ENCODE data around the gene OR2A25. TPM values are rescaled to one million over a fixed set of nuclear protein-coding genes. Genes with fewer than 3 reads are reported as not detected.

OR2A25 gene
- total RNA-seq, 1 donor from 2014 or later = not detected

- no peak for DNase-seq (ENCODE audit: low read depth)
- H3K4me3 ChIP-seq (ENCODE audit: low read depth, low read length) = no peak overlapping the region
- TF ChIP-seq, protein P1, sequence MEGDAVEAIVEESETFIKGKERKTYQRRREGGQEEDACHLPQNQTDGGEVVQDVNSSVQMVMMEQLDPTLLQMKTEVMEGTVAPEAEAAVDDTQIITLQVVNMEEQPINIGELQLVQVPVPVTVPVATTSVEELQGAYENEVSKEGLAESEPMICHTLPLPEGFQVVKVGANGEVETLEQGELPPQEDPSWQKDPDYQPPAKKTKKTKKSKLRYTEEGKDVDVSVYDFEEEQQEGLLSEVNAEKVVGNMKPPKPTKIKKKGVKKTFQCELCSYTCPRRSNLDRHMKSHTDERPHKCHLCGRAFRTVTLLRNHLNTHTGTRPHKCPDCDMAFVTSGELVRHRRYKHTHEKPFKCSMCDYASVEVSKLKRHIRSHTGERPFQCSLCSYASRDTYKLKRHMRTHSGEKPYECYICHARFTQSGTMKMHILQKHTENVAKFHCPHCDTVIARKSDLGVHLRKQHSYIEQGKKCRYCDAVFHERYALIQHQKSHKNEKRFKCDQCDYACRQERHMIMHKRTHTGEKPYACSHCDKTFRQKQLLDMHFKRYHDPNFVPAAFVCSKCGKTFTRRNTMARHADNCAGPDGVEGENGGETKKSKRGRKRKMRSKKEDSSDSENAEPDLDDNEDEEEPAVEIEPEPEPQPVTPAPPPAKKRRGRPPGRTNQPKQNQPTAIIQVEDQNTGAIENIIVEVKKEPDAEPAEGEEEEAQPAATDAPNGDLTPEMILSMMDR (IDR thresholded peaks at IDR 0.05; ENCODE audit: insufficient read depth, low read length, poor library complexity, severe bottlenecking) = no peak
- no peaks in the 10 kb centered on the region for H3K27me3 ChIP-seq (ENCODE audit: control insufficient read depth, insufficient read depth, low read length)
- no peaks in the 10 kb centered on the region for H3K36me3 ChIP-seq (ENCODE audit: control insufficient read depth, insufficient read depth, low read length)
Measured at GRCh38 chr7:144032985-144033709, 36.5 kb upstream of the OR2A25 start.

DNA sequence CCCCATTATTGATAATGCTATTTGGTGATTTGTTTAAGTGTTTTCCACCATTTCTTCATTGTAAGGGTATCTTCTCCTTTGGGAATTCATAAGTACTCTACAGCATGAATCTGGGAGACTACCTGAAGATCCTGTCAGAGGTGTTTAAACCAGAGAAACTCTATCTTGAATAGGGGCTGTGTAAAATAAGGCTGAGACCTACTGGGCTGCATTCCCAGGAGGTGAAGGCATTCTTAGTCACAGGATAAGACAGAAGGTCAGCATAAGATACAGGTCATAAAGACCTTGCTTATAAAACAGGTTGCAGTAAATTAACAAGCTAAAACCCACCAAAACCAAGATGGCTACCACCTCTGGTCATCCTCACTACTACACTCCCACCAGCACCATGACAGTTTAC is 34.2 kb upstream of the OR2A25 start:
- TF ChIP-seq, protein P1 (IDR thresholded peaks at IDR 0.05; ENCODE audit: insufficient read depth, low read length, poor library complexity, severe bottlenecking) = no peak
- Histone ChIP-seq H3K27me3 (ENCODE audit: control insufficient read depth, insufficient read depth, low read length) (no peaks in the 10 kb centered on the region), H3K36me3 (ENCODE audit: control insufficient read depth, insufficient read depth, low read length) (no peaks in the 10 kb centered on the region), H3K4me3 (ENCODE audit: low read depth, low read length) (no peak overlapping the region)
- no peak for DNase-seq (ENCODE audit: low read depth)

- H3K36me3 ChIP-seq (ENCODE audit: control insufficient read depth, insufficient read depth, low read length) = no peaks in the 10 kb centered on the region
- H3K27me3 ChIP-seq (ENCODE audit: control insufficient read depth, insufficient read depth, low read length) = no peaks in the 10 kb centered on the region
- H3K4me3 ChIP-seq (ENCODE audit: low read depth, low read length) = no peak overlapping the region
- TF ChIP-seq, protein P1 (IDR thresholded peaks at IDR 0.05; ENCODE audit: insufficient read depth, low read length, poor library complexity, severe bottlenecking) = no peak
- DNase-seq (ENCODE audit: low read depth) = no peak
Measured at GRCh38 chr7:144036302-144036885, 33.2 kb upstream of the OR2A25 start.

DNA sequence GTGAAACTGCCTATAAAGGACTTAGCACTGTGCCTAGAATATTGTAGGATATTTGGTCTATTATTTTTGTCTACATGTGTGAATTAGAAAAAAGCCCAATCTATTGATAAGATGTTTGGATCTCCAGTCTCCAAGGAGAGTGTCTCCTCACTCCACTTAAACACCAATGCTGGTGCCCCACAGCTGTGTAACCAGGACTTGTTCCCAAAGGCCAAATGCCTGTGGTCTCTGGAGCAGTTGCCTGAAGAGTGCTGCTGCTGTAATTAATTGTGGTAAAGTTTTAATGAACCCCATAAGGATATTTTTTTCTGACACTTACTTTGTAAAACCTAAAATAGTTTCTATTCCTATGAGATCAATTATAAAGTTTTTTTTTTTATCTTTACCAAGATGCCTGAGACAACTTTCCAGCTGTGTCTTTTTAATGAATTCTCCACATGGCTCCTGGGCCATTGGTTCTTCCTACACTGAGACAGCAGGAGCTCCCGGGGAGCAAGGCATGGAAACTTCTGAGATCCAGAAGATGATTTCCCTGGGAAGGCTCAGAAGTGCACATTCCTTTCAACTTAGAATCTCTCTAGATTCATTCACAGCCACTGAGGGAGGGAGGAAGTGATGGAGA is 32.1 kb upstream of the OR2A25 start:
- TF ChIP-seq, protein P1 (IDR thresholded peaks at IDR 0.05; ENCODE audit: insufficient read depth, low read length, poor library complexity, severe bottlenecking) = no peak
- Histone ChIP-seq H3K4me3 (ENCODE audit: low read depth, low read length) (no peak overlapping the region), H3K36me3 (ENCODE audit: control insufficient read depth, insufficient read depth, low read length) (no peaks in the 10 kb centered on the region), H3K27me3 (ENCODE audit: control insufficient read depth, insufficient read depth, low read length) (no peaks in the 10 kb centered on the region)
- no peak for DNase-seq (ENCODE audit: low read depth)

DNA sequence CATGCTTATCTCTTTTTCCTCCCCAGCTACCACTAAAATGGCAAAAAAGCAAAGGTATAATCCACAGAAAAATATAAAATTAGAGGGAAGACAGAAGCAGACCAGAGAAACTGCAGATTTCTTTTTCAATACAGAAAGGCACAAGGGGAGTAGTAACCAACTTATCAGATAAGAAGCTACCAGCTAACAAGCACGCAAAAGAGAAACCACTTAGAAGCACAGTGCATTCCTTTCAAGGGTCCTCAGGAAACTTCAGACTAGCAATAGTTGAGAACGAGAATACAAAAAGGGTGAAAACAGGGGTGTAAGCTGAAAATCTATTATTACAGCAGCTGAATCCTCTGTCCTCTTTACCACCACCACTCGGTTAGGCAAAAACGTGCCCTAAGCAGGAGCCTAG is 30.7 kb upstream of the OR2A25 start:
- DNase-seq (ENCODE audit: low read depth) = no peak
- TF ChIP-seq, protein P1 (IDR thresholded peaks at IDR 0.05; ENCODE audit: insufficient read depth, low read length, poor library complexity, severe bottlenecking) = no peak
- Histone ChIP-seq H3K36me3 (ENCODE audit: control insufficient read depth, insufficient read depth, low read length) (no peaks in the 10 kb centered on the region), H3K4me3 (ENCODE audit: low read depth, low read length) (no peak overlapping the region), H3K27me3 (ENCODE audit: control insufficient read depth, insufficient read depth, low read length) (no peaks in the 10 kb centered on the region)

Measured in kidney epithelial cell (primary cell).